Stomach (tissue), 9 donors: ENCODE data around the gene DCDC2B. TPM values are rescaled to one million over a fixed set of nuclear protein-coding genes. Genes with fewer than 3 reads are reported as not detected.

Experiments
- DNase-seq, 2 donors: peaks; one replicate each; pipeline versions ENCODE4 v3.0.0 to v3.0.0-alpha.2; 2013 to 2019
- H3K27ac ChIP-seq, 5 donors: fragments of 200-600 bp in 4 of 5; sonication (generic) in 4 of 5; one replicate each; pipeline ENCODE4 v1.5.1; 2013 to 2019; ENCODE audit warnings: mild to moderate bottlenecking in 1 of 5, moderate library complexity in 1 of 5
- H3K27me3 ChIP-seq, 3 donors: fragments of 200-600 bp; sonication (generic); one replicate each; pipeline ENCODE4 v1.5.1; 2017 to 2019; ENCODE audit warnings: mixed run types in 1 of 3
- H3K36me3 ChIP-seq, 4 donors: fragments of 200-600 bp; sonication (generic); 1 replicate in 3 of 4; 2 replicates in 1 of 4; pipeline ENCODE4 v1.5.1; 2016 to 2019
- H3K4me1 ChIP-seq, 4 donors: fragments of 200-600 bp; sonication (generic); one replicate each; pipeline ENCODE4 v1.5.1; 2016 to 2019
- H3K4me3 ChIP-seq, 4 donors: fragments of 200-600 bp; sonication (generic) in 3 of 4; one replicate each; pipeline ENCODE4 v1.5.1; 2016 to 2019; ENCODE audit warnings: mild to moderate bottlenecking in 1 of 4
- H3K9me3 ChIP-seq, 4 donors: fragments of 200-600 bp; sonication (generic); one replicate each; pipeline ENCODE4 v1.5.1; 2016 to 2019
- EP300 ChIP-seq: sonication (generic); formaldehyde crosslinking; IDR thresholded peaks from one replicate; pipeline ENCODE4 v1.6.1; 2017; ENCODE audit warnings: antibody characterized with exemption
- POLR2A ChIP-seq, 4 donors: fragments of 450-650 bp; IDR thresholded peaks; one replicate each; pipeline ENCODE4 v1.6.1; 2016; ENCODE audit warnings: antibody characterized with exemption in 4 of 4, control low read depth in 2 of 4, mild to moderate bottlenecking in 1 of 4, moderate library complexity in 1 of 4
- POLR2AphosphoS5 ChIP-seq, 3 donors: sonication (generic); formaldehyde crosslinking; IDR thresholded peaks; one replicate each; pipeline ENCODE4 v1.6.1; 2016; ENCODE audit warnings: antibody characterized with exemption in 3 of 3
- WGBS, 5 donors: extraction: QIAGEN DNeasy Blood & Tissue Kit in 3 of 5; methylation state at CpG; one replicate each; pipeline versions ENCODE4 v1.1.5 to v1.1.7; 2013 to 2018; 5-methylcytosine and 5-hydroxymethylcytosine counted together
- intact Hi-C: fragments of 100-400 bp; cut with DNase I; formaldehyde crosslinking; loops from one replicate; pipeline ENCODE4 v1.15.1; 2023; ENCODE audit warnings: low total_unique reads
- polyA plus RNA-seq, 3 donors: library from polyadenylated mRNA; stranded (reverse); fragments of 200-250 nt; gene quantifications; one replicate each; pipeline ENCODE4 v1.2.3, GENCODE V29; 2013
- total RNA-seq, 5 donors: library from RNA; depleted of rRNA; stranded (reverse); fragments of >200 nt; gene quantifications; one replicate each; pipeline versions ENCODE4 v1.1.0 to v1.2.3, GENCODE V29; 2014 to 2016
- TF ChIP-seq, protein P1 (sequence below), 7 experiments: fragments of 450-650 bp in 4 of 7; fragments of 200-600 bp in 3 of 7; sonication (generic) in 3 of 7; IDR thresholded peaks; one replicate each; pipeline ENCODE4 v1.5.1; 2016 to 2019; ENCODE audit warnings: antibody characterized with exemption in 7 of 7, control low read depth in 2 of 7, mild to moderate bottlenecking in 1 of 7
- donor health status: healthy with polysubstance abuse.
- donor health status: Bipolar disorder and iron deficiency.
- donor health status: healthy.

The DCDC2B gene
- total and polyA plus RNA-seq, 8 donors: not detected

DNA sequence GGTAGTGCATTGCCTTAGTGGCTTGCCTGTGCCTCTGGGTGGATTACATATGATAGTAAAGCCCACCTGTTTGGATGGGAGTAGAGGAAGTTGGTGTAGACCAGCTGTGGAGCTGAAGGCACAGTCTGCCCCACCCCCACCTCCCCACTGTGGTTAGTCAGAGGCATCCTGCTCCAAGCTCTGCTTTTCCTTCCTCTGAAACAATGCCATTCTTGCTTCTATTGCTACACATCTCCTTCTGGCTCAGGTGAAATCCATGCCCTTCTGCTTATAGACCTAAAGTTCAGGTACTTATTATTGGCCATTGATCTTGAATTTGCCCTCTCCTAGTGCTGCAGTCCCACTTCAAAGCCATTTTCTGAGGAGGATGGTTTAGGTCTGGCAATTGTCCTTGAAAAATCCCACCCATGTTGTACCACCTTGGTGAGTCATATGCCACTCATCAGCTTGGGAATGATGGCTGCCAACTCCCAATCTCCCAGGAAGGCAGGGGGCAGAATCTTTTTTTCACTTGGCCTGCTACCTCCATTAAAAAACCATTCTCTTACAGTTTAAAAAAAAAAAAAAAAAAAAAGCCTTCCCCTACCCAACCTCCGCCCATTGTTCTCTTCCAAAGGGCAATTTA lies 36.2 kb upstream of the DCDC2B start:
- no peak for TF ChIP-seq POLR2AphosphoS5 (IDR thresholded peaks at IDR 0.05)
- TF ChIP-seq POLR2A (IDR thresholded peaks at IDR 0.05): no peak
- peaks cover 41 to 76% (median 75%) of the 10 kb centered on the region in 4 donors for H3K36me3 ChIP-seq
- H3K27me3 ChIP-seq: no peaks in the 10 kb centered on the region
- DNase-seq: no peak
- 87 to 100% (median 97%) methylated on average over 1 of the region's 1 CpG for WGBS, 5 donors
- H3K27ac ChIP-seq: no peak overlapping the region
- intact Hi-C loops: no loop called here
- H3K4me1 ChIP-seq: no peaks in the 10 kb centered on the region
- no peaks in the 10 kb centered on the region for H3K9me3 ChIP-seq
- no peak overlapping the region for H3K4me3 ChIP-seq

DNA sequence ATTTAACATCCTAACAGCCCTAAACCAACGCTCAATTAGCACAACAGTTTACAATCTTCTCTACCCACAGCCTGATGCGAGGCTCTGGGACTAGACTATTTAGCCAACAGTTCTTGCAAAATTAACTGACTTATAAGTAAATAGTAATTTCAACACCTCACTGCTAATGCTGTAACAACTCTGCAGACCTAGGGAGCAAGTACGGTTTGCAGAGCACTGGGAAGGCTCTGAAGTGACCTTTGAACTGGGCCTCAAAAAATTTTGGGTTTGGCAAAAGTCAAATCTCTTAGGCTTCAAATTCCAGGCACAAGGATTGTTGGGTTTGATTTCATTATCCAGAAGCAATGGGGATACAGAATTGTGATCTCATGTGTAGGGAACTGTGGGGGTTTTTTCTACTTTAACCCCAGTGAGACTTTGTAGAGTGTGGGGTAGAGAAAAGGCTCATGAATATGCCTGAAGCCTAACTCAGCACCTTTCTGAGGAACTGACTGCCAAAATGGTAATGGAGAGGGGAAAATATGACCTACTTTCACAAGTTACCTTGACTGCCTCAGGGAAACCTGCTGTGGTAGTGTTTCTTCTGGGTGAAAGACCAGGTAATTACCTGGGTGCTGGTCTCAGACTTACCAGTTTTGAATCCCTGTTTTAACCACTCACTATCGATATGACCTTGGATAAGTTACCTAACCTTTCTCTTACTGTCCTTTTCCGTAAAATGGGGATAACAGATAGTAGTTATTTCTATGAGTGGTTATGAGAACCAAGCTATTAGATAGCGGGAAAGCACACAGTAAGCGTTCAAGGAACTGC lies 30.3 kb upstream of the DCDC2B start:
- Histone ChIP-seq H3K4me1 (peaks cover 30 to 44% (median 37%) of the 10 kb centered on the region in 4 donors), H3K4me3 (peak overlapping the region; percentile 64 to 78 (median 64)), H3K9me3 (no peaks in the 10 kb centered on the region), H3K27me3 (no peaks in the 10 kb centered on the region), H3K36me3 (peaks cover 0 to 40% (median 39%) of the 10 kb centered on the region in 4 donors), H3K27ac (peak overlapping the region; percentile 39 to 97 (median 96))
- no peak for DNase-seq
- intact Hi-C loops: no loop called here
- TF ChIP-seq POLR2A (IDR thresholded peaks at IDR 0.05): no peak
- TF ChIP-seq, protein P1, sequence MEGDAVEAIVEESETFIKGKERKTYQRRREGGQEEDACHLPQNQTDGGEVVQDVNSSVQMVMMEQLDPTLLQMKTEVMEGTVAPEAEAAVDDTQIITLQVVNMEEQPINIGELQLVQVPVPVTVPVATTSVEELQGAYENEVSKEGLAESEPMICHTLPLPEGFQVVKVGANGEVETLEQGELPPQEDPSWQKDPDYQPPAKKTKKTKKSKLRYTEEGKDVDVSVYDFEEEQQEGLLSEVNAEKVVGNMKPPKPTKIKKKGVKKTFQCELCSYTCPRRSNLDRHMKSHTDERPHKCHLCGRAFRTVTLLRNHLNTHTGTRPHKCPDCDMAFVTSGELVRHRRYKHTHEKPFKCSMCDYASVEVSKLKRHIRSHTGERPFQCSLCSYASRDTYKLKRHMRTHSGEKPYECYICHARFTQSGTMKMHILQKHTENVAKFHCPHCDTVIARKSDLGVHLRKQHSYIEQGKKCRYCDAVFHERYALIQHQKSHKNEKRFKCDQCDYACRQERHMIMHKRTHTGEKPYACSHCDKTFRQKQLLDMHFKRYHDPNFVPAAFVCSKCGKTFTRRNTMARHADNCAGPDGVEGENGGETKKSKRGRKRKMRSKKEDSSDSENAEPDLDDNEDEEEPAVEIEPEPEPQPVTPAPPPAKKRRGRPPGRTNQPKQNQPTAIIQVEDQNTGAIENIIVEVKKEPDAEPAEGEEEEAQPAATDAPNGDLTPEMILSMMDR (IDR thresholded peaks at IDR 0.05): no peak
- TF ChIP-seq POLR2AphosphoS5 (IDR thresholded peaks at IDR 0.05): no peak
- no peak for TF ChIP-seq EP300
- WGBS, 5 donors: 74 to 83% (median 79%) methylated on average over 7 of the region's 7 CpGs

DNA sequence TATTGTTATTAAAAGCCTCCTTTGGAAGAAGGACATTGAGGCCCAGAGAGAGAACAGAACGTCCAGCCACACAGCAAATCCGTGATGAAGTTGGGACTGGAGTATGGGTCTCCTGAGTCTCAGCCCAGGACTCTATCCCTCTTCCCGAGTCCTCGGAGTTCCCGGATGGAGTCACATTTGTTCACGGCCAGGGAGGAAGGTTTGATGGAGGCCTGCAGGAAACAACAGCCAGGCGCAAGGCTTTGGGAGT lies 29.8 kb upstream of the DCDC2B start:
- peaks cover 30 to 49% (median 40%) of the 10 kb centered on the region in 4 donors for H3K4me1 ChIP-seq
- intact Hi-C loops: no loop called here
- DNase-seq: no peak
- no peaks in the 10 kb centered on the region for H3K27me3 ChIP-seq
- TF ChIP-seq EP300 (no peak), POLR2AphosphoS5 (IDR thresholded peaks at IDR 0.05) (no peak), POLR2A (IDR thresholded peaks at IDR 0.05) (no peak)
- TF ChIP-seq, protein P1 (IDR thresholded peaks at IDR 0.05): no peak
- peak overlapping the region; percentile 92 to 99 (median 97) for H3K27ac ChIP-seq
- peaks cover 5 to 40% (median 39%) of the 10 kb centered on the region in 4 donors for H3K36me3 ChIP-seq
- H3K9me3 ChIP-seq: no peaks in the 10 kb centered on the region
- peak overlapping the region; percentile 64 to 78 (median 64) for H3K4me3 ChIP-seq
- whole genome bisulfite sequencing, 5 donors: 7 to 11% (median 9%) methylated on average over 6 to 7 of the region's 7 CpGs

DNA sequence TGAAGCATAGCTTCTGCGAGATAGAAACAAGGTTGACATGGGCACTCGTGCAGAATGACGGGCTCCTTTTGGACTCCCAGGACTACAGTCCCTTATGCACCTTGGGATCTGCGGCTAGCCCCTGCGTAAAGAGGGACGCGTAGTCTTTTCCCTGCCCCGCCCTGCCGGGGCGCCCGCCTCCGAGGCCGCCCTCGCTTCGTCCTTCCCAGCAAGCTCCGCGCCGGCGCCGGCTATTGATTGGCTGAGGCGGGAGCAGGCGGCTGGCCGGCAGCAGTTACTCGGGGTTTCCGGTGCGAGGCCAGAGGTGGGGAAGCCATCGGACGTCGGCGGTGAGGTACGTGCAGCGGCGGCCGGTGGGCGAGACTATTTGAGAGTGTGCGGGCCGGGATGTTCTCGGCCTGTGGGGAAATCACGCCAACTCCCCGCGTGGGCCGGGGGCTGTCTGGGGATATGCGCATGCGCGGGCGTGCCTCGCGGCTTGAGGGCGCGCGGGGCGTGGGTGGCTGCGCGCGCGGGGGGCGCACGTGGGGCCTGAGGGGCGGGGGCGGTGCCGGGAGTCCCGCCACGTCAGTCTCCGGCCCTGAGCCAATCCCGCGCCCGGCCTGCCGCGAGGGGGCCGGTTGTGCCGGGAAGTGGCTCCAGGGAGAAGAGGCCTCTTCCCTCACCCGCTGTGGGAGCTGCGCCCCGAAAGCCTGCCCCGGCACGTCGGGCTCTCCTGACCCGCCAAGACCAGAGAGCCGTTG lies 29.3 kb upstream of the DCDC2B start, which contains the start of gene TXLNA:
TSS of gene TXLNA (plus strand) at position 233 of the 743 bp plus-strand sequence. CDS start 671 bp downstream, outside the sequence.
- H3K36me3 ChIP-seq: peaks cover 10 to 40% (median 39%) of the 10 kb centered on the region in 4 donors
- no peaks in the 10 kb centered on the region for H3K27me3 ChIP-seq
- no peaks in the 10 kb centered on the region for H3K9me3 ChIP-seq
- TF ChIP-seq POLR2A (IDR thresholded peaks at IDR 0.05) (no peak), POLR2AphosphoS5 (IDR thresholded peaks at IDR 0.05) (peak; percentile 23 to 87 (median 59))
- TF ChIP-seq, protein P1 (IDR thresholded peaks at IDR 0.05): peak in 1 of 7 experiments; percentile 32
- 0 to 1% (median 0%) methylated on average over 18 to 79 of the region's 79 CpGs for WGBS, 5 donors
- H3K27ac ChIP-seq: peak within 1 kb of the TSS; percentile 92 to 99 (median 97)
- H3K4me1 ChIP-seq: peaks cover 30 to 54% (median 45%) of the 10 kb centered on the region in 4 donors
- intact Hi-C loops: no loop called here
- peak within 1 kb of the TSS; percentile 64 to 78 (median 64) for H3K4me3 ChIP-seq
- peak; percentile 95 to 98 for DNase-seq
